Embryonic facial prominence (tissue), 1 donor: ENCODE results near the gene ARSI.

ENCODE experiments used
- DNase-seq: peaks from one replicate; pipeline ENCODE4 v3.0.0-alpha.2; 2016; ENCODE audit errors: extremely low spot score

ARSI gene

DNA sequence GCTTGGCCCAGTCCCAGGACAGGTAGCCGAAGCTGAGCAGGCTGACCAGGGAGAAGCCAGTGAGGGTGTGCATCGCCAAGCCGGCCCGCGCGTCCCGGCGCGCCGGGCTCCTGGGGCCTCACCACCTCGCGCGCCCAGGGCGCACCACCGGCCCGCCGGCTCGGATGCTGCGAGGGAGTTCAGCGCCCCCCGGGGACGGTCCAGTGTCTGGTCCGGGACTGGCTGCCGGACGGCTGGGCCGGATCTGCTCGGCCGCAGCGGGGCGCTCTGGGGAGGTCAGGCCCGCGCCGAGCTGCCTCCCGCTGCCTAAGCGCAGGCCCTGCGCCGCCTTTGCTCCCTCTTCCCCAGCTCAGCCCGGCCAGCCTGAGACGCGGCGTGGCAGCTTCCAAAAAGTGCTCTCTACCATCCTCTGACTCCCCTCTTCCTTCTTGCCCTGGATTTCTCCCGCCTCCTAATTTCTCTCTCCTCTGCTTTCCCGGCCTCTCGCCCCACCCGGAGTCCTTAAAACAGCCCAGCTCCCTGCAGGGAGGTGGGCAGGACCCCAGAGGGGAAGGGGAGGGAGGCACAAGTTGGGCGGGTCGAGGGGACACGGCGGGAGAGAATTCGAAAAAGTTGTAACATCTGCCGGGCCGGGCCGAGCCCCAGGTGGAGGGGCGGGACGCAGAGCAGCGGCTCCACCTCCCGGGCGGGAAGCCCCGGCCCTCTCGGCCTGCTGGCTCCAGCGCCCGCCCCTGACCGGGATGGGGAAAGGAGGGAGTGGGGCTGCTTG, at the start of gene ARSI:
Gene ARSI, minus strand, starts transcription at position 605 of the 769 bp plus-strand sequence. Its CDS starts 532 bp downstream, at position 73.
- peak; percentile 57 for DNase-seq

DNA sequence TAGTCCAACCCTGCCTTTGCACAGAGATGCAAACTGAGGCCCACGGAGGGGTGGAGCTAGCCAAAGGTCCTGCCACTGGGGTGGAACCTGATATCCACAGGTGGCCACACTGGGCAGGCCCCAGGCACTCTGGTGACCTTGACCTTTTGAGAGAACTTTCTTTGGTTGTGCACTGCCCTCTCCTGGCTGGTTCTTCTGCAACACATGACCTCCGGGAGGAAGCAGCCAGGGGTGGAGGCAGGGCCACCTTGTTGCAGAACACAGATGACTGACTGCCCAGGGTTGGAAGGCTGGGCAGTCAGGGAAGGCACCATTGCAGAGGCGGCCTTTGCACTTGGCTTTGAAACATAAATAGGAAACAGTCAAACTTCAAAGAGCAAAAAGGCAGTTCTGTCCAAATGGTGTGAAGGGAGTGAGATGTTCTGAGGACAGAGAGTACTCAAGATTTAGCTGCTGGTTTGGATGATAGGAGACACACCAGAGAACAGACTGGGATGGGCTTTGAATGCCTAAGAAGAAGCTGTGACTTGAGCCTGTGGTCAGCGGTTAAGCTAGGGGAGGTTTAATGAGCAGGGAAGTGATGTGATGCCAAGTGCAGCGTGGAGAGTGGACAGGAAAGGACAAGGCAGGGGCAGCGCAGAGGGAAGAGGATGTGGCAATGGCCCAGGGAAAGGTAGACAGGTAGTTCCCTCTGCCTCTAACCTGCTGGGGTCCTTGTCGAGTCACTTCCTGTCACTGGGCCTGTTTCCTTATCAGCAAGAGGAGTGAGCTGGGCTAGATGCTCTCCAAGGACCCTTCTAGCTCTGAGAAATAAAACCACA, 48.0 kb upstream of the ARSI start:
- DNase-seq = no peak

DNA sequence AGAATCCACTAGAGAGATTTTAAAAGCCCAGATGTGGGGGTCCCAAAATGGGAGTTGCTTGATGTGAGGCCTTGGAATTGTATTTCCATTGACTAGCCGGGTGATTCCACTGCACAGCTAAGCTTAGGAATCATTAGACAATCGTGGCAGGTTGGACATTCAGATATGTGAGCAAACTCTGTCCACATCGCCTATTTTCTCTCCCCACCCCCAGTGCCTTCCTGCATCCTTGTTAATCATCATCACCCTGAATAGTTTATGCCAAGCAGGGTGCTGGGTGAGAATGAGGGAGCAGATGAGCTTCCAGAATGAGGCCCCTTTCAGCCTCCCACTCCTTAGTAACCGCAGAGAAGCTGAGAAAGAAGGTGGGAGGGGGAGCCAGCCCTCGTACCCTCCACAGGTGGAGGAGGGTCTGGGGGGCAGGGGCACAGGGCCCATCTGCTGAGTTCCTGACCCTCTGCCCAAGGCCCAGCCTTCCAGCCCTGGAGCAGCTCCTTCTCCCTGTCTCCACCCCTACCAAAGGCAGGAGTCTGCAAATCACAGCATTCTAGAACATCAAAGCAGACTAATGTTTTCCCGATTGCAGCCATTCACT, 47.1 kb upstream of the ARSI start:
- no peak for DNase-seq

DNA sequence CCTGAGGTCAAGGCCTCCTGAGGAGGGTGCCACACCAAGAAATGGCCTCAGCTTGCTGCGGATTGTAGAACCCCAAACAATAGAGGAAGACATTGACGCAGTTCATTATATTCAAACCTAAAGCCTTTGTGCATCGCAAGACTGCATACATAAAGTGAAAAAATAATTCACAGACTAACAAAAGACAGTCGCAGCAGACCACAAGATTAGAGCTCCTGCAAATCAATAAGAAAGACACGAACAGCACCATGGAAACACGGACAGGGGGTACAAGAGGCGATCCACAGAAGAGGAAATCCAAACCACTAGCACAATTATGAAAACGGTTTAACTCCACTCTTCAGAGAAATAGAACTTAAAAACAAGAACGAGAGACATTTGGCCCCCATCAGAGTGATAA, 44.7 kb upstream of the ARSI start:
- no peak for DNase-seq

DNA sequence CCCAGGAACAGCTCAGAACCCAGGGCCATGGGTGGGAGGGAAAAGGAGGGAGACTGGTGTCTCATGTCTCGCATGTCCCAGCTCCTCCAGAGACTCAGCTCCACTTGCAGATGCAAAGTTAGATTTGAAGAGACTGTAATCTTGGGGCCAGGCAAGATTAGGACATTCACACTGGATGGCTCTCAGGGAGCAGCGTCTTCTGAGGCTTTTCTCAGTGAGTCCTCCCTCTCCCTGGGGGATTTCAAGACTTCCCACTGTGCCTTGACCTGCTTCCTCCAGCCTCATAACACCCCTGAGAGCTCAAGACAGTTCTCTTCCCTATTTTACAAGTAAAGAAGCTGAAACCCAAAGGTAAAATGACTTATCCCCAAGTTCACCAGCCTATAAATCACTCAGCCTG, 44.3 kb upstream of the ARSI start:
- no peak for DNase-seq

DNA sequence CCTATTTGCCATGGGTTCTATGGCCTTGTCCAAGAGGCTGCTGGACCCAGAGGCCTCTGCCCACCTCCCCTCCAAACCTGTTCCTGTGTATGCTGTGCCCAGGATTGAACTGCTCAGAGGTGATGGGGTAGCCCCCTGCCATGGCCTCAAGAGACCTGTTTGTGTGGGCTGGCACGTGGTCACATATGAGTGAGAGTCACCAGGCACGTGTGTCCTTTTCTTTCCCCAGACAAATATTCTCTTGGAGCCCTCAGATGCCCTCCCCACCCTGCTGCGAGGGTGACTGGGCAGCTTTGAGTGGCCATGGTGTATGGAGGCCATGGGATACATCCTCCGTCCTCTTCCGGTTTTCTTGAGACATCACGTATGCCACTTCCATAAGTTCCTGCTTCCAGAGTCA, 43.9 kb upstream of the ARSI start:
- DNase-seq = no peak

DNA sequence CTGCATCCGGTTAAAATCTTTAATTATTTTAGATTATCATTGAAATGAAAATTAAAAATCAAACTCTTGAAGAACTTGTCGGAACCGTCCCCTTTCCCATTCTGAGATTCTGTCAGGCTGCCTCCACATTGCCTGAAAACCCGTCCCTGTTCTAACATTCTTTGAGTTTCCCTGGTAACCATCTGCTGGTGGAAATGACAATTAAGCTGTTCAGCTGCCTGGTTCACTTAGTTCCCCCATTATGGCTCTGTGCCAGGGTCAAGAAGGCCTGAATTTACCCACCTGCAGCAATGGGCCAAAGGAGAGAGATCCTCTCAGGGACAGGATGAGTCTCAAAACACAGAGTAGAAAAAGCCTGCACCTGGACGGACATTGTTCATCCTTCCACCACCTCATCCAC, 43.0 kb upstream of the ARSI start:
- no peak for DNase-seq

DNA sequence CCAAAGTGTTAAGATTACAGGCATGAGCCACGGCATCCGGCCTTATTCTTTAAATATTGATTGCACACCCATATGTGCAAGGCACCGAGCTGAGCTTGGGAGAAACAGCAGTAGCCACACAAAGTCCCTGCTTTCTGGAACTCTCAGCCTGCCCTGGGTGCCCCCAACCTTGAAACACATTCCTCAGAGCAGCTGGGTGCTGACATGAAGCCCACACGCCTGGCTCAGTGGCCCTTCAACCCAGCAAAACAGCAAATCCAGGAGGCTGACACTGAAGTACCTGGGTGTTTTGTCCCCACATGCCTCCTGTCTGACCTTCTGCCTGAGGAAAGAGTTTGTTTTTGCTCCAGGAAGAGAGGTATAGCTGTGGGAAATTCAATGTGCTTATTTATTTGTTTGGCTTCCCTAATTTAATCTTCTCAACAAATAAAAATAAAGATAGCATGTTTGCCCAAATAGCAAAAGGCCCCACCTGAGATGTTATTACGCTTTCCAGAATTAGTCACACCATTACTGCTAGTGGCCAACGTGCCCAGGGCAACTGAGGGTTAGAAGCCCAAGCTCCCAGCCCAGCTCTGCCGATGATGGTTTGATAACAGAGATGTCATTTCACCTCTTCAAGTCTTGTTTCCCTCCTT, 41.4 kb upstream of the ARSI start:
- no peak for DNase-seq

DNA sequence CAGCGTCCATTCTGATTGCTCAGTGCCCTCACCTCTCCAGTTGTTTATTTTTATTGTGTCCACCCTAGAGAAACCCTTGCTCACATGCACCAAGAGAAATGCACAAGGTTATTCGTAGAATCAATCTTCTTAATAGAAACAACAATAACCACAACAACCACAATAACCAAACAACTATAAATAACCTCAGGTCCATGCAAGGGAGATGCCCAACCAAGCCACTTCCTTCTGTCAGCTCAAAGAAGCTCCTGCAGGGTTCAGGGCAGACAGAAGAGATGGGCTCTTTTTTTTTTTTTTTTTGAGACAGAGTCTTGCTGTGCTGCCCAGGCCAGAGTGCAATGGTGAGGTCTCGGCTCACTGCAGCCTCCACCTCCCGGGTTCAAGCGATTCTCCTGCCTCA, 39.9 kb upstream of the ARSI start:
- no peak for DNase-seq

DNA sequence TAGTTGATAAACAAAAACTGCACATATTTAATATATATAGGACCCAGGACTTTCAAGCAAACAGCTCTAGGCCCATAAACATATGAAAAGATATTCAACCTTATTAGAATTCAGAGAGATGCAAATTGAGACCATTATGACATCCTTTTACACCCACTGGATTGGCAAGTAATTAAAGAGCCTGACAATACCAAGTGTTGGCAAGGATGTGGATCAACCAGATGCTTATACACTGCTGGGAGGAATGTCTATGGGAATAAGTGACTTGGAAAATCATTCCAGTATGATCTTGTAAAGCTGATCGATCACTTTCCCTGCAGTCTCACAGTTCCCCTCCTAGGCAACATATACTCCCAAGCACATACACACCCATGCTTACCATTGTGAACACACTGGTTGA, 39.3 kb upstream of the ARSI start:
- no peak for DNase-seq

DNA sequence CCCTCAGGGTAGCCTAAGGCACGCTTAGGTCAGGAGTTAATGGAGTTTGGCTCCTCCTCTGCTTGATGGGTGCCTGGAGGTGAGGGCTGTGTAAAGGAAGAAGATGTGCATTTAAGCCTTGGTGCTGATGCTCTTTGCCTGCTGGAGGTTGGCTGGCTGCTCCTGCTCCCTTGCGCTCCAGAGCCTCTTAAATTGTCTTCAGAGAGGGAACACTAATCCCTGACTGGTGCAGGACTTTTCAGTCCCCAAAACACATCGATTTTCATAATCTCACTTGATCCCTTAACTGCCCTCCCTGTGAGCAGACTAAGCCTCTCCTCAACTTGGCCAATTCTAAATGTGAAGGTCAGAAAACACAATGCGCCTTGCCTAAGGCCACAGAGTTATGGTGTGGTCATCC, 38.6 kb upstream of the ARSI start:
- no peak for DNase-seq

DNA sequence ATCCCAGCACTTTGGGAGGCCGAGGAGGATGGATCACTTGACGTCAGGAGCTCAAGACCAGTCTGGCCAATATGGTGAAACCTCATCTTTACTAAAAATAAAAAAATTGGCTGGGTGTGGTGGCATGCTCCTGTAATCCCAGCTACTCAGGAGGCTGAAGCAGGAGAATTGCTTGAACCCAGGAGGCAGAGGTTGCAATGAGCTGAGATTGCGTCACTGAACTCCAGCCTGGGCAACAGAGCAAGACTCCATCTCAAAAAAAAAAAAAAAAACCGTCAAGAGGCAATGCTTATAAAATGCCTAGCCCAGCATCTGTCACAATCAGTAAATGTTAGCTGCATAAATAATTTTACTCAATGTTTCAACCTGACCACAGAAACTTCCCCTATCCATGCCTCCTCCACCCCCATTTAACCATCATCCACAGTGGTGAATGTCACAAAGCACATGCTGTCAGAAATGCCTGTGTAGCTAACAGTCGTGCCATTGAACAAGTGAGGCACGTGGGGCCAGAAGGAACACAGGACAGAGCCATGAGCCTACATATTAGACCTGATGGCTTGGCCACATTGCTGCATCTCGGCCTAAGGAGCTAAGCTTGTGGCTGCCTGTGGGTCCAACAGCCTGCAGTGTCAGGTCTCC, 38.0 kb upstream of the ARSI start:
- no peak for DNase-seq

DNA sequence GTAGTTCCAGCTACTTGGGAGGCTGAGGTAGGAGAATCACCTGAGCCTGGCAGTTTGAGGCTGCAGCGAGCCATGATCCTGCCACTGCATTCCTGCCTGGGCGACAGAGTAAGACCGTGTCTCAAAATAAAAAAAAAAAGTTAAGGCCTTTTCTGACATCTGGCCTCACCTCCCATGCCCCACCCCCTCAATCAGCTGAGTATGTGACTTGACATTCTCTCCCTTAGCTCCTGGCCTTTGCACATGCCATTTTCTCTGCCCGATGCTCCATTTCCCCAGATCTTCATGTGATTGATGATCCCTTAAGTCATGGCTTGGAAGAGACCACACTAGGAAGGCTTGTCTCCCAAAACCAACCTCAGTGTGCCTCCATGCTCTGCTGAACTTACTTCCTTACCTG, 37.1 kb upstream of the ARSI start:
- no peak for DNase-seq

DNA sequence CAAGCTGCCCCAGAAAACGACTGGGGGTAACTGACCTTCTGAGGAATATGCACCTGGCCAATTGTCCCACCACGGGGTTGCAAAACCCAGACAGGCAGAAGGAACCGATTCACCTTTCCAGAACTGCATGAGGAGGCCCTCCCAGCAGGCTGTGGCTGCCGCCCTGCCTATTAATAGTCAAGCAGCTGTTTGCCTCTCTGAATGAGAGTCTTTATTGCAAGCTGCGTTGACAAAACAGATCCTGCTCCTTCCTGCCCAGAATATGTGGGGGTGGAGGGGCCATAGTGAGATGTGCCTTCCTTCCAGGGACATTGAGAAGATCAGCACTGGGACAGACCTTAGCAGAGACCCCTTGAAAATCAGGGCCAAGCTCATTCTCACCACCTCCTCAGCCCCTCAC, 36.5 kb upstream of the ARSI start:
- no peak for DNase-seq

DNA sequence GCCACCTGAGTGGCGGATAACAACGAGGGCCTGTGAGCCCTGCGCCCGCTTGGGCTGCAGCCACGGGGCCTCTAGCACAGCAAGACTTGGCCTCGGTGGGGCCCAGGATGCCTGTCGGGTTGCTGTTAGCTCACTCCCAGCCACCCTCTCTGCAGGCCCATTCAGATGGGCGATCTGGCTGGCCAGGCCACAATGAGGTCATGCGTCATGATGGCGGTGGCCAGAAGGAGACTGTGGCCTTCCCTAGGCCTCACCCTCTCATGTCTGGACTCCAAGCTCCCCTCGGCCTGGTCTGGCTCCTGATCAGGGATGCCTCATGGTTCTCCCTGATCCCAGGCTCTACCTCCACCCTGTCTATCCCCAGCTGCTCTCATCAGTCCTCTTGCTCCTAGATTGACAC, 35.8 kb upstream of the ARSI start:
- no peak for DNase-seq

DNA sequence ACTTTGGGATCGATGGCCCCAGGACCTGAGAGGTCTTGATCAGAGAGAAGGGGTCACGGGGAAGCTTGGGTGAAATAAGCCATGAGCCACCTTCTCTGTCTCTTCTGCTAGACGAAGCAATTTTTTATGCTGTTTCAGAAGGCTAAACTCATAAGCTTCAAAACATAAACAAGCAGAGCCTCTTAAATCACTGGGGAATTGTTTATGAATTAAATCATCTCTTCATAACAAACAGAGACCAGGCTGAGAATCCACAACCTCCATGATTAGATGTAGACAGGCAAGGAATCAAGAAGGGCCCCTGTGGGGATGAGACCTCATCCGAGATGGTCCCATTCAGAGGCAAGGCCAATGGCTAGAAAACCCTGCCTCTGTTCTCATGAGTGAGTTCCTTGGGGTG, 33.1 kb upstream of the ARSI start:
- DNase-seq = no peak

DNA sequence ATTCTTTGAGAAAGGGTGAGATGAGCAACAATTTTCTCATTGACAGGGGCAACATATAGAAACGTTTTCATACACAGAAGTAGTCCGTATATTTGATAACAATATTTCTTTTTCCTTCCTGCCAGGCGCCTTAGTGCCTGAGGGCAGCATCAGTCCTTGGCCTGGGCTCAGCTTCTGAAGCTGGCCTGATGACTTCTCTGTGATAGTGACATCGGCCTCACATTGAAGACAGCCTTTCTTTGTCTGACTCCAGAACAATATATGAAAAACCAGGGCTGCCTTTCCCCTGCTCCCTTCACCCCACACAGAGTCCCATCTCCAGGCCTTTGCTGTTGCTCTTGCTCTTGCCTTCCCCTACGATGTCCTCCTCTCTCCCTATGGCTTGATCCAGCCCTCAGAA, 30.7 kb upstream of the ARSI start:
- DNase-seq = no peak

DNA sequence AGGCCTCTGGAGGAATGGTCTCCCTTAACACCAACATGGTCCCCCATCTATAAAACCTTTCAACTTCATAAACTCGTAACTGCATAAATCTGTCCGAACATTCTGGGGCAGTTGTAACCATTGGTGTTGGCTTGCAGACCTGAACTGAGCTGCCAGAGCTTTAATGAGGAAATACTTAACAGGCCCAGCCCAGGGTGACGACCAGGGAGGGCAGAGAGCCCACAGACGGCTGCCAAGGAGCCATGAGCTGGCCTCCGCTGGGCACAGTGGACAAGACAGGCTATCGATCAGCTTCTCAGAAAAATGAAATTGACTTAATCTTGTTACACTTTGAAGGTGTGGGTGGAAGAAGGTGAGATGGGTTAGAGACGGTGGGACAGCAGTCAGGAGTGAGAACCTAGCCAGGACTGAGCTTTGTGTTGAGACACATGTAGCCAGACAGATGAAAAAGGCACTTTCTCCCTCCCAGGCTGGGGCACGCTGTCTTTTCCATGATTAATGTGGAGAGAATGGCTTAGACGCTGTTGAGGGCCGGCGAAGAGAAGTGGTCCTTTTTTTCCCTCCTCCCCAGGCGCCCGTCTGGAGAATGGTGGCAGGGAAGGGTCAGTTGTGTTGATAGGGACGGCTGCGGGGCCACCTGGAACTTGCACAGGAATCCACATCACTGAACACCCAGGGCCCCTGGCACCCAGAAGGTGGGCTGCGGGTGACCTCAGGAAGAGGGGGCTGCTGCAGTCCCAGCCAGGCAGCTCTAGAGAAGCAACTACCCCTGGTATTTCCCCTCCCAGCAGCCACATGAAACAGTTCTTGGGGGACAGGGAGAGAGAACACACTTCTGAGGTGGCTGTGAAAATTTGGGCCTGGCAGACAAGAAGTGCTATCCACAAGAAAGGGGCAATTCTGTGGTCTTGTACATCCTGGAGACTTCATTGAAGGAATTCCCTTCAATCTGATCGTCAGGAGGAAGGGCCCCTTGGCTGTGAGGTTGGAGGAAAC, 27.5 kb upstream of the ARSI start:
- DNase-seq = no peak

DNA sequence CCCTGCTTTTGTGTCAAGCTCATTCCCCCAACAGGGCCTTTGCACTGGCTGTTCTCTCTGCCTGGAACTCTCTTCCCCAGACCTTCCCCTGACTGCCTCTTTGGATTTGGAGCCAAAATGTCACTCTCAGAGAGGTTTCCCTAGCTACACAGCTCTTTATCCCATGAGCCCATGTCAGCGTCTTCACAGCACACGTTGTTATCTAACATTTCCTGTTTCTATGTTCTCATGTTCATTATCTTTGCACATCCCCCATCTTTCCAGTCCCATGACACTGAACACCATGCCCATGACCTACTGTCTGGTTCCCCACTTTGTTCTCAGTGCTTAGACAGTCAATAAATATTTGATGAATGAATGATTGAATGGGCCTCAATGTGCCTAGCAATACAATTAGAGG, 26.3 kb upstream of the ARSI start:
- DNase-seq = no peak

DNA sequence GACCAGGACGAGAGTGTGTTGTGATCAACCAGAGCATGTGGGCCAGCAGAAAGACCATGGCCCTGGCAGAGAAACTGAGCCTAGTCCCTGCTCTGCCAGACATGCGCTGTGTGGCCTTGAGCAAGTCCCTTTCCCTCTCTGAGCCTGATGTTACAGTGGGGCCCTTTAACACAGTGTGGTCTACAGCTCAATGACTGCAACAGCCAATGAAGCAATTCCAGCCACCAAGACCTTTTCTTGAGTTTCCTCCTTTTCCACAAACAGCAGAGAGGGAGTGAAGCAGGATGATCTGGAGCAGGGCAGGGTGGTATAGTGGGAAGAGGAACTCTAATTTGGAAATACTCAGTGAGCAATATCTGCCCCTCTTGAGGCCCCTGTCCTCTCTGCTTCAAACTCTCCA, 25.8 kb upstream of the ARSI start:
- no peak for DNase-seq

DNA sequence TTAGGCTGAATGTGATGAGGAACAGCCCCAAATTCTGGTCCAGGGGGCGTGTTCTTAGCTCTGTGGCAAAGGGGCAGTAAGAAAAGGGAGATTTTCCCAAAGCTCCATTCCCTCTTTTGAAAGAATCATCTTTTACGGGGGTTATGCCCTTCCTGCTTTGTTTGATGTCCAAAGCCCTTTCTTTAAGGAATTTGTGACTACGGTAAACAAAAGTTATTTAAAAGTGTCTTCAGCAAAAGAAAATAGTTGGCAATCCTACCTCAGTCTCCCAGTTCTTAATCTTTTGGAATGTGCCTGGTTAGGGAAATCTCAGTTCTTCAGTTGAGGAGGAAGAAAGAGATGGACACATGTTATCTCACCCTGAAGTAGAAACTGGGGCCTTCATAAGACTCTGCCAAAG, 24.4 kb upstream of the ARSI start:
- no peak for DNase-seq
